BLaER1 treated with 17β-estradiol and CSF1 and Interleukin-3, amounts not matched to agents 10 nM and 100 nM (cell line): ENCODE results near the gene FOXN3.
"Not testable (repeated sequence)": the region's sequence is repeated elsewhere in the genome, so short reads cannot be mapped to it uniquely, and the experiment has no call there.

Source experiments
- H3K27ac ChIP-seq, 11 experiments: shearing (Covaris generic); formaldehyde crosslinking; 2 replicates each; pipeline ENCODE4 v1.8.1; 2022
- H3K27me3 ChIP-seq, 11 experiments: shearing (Covaris generic); formaldehyde crosslinking; 2 replicates each; pipeline ENCODE4 v1.8.1; 2022
- H3K36me3 ChIP-seq, 11 experiments: shearing (Covaris generic); formaldehyde crosslinking; 2 replicates each; pipeline ENCODE4 v1.8.1; 2022
- H3K4me1 ChIP-seq, 10 experiments: shearing (Covaris generic); formaldehyde crosslinking; 2 replicates each; pipeline ENCODE4 v1.8.1; 2022
- H3K4me2 ChIP-seq, 11 experiments: shearing (Covaris generic); formaldehyde crosslinking; 2 replicates each; pipeline ENCODE4 v1.8.1; 2022
- H3K4me3 ChIP-seq, 10 experiments: shearing (Covaris generic); formaldehyde crosslinking; 2 replicates each; pipeline ENCODE4 v1.8.1; 2022
- H3K9ac ChIP-seq, 11 experiments: shearing (Covaris generic); formaldehyde crosslinking; 2 replicates each; pipeline ENCODE4 v1.8.1; 2022
- H3K9me3 ChIP-seq, 11 experiments: shearing (Covaris generic); formaldehyde crosslinking; replicated peaks in 1 of 11; 2 replicates each; pipeline ENCODE4 v1.8.1; 2022
- H4K20me1 ChIP-seq, 11 experiments: shearing (Covaris generic); formaldehyde crosslinking; 2 replicates each; pipeline ENCODE4 v1.8.1; 2022
- Cebpa-rat ChIP-seq, 11 experiments: shearing (Covaris generic); IDR thresholded peaks; 2 replicates each; pipeline ENCODE4 v1.8.1; 2022

The FOXN3 gene

DNA sequence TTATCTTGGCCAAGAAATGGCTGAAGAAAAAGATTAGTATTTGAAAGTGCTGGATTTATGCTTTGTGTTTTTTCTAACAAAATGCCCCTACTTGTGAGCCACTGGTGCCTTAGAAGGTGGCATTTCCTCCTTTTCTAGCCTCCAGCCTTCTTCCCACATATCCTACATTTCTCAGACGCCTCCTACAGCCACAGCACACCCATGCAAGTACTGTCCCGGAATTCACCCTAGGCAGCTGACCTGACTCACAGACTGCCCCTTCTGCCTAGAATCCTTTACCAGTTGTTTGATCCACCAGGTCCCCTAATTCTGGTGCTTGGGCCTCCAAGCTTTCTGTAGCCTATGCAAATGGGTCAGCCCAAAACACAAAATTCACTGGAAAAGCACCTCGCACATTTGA is 166.0 kb downstream of the FOXN3 start:
- H3K9ac ChIP-seq, result no peak overlapping the region
- H3K4me3 ChIP-seq, result no peak overlapping the region
- H3K36me3 ChIP-seq, result peaks cover 33 to 72% (median 54%) of the 10 kb centered on the region in 11 experiments
- H3K4me2 ChIP-seq, result no peak overlapping the region
- TF ChIP-seq Cebpa-rat (IDR thresholded peaks at IDR 0.05), result no peak
- H4K20me1 ChIP-seq, result peaks cover 0 to 83% (median 10%) of the 10 kb centered on the region in 11 experiments; a peak in 12 of 22 replicates
- no peak overlapping the region for H3K27ac ChIP-seq
- H3K4me1 ChIP-seq, result peaks cover 0 to 45% (median 12%) of the 10 kb centered on the region in 10 experiments; a peak in 15 of 20 replicates
- H3K9me3 ChIP-seq, result peaks cover 8 to 36% (median 27%) of the 10 kb centered on the region in 11 experiments; a peak in 20 of 22 replicates
- no peaks in the 10 kb centered on the region for H3K27me3 ChIP-seq

DNA sequence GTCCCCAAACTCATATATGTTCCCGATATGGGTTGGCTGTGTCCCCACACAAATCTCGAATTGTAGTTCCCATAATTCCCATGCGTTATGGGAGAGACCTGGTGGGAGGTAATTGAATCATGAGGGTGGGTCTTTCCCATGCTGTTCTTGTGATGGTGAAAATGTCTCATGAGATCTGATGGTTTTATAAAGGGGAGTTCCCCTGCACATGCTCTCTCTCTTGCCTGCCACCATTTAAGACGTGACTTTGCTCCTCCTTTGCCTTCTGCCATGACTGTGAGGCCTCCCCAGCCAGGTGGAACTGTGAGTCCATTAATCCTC is 166.4 kb downstream of the FOXN3 start:
- not testable (repeated sequence) for H3K27me3 ChIP-seq, H3K9ac ChIP-seq, H3K4me2 ChIP-seq, H3K27ac ChIP-seq, H3K4me3 ChIP-seq
- Histone ChIP-seq H3K4me1 (peaks cover 0 to 40% (median 7%) of the 10 kb centered on the region in 10 experiments; a peak in 11 of 20 replicates), H4K20me1 (peaks cover 0 to 78% (median 10%) of the 10 kb centered on the region in 11 experiments; a peak in 11 of 22 replicates), H3K36me3 (peaks cover 33 to 71% (median 54%) of the 10 kb centered on the region in 11 experiments), H3K9me3 (peaks cover 8 to 36% (median 27%) of the 10 kb centered on the region in 11 experiments; a peak in 20 of 22 replicates)

DNA sequence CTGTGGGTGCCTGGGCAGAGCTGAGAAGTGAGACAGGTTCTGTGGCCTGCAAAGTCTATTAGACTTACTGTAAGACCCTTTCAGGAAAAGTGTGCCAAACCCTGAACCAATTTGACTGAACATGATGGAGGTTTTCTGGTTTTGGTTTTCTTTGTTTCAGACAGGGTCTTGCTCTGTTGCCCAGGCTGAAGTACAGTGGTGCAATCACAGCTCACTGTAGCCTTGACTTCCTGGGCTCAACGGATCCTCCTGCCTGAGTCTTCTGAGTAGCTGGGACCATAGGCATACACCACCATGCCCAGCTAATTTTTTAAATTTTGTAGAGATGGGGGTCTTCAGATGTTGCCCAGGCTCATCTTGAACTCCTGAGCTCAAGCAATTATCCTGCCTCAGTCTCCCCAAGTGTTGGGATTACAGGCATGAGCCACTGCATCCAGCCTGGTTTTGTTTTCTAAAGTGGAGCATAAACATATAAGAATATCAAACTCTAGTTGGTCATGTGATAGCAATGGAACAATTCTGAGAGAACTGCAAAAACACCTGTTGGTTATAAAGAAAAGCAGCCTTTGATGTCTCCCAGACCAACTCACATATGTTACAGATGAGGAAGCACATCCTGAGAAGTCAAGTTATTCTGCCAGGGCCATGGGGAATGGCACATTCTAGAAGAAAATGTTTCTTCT is 166.9 kb downstream of the FOXN3 start:
- peaks cover 0 to 77% (median 11%) of the 10 kb centered on the region in 11 experiments; a peak in 11 of 22 replicates for H4K20me1 ChIP-seq
- TF ChIP-seq Cebpa-rat (IDR thresholded peaks at IDR 0.05), result no peak
- peaks cover 33 to 66% (median 53%) of the 10 kb centered on the region in 11 experiments for H3K36me3 ChIP-seq
- no peak overlapping the region for H3K27ac ChIP-seq
- H3K4me3 ChIP-seq, result no peak overlapping the region
- H3K27me3 ChIP-seq, result no peaks in the 10 kb centered on the region
- H3K9me3 ChIP-seq, result peaks cover 8 to 36% (median 27%) of the 10 kb centered on the region in 11 experiments; a peak in 20 of 22 replicates
- H3K4me1 ChIP-seq, result peaks cover 0 to 39% (median 5%) of the 10 kb centered on the region in 10 experiments; a peak in 8 of 20 replicates
- no peak overlapping the region for H3K9ac ChIP-seq
- no peak overlapping the region for H3K4me2 ChIP-seq

DNA sequence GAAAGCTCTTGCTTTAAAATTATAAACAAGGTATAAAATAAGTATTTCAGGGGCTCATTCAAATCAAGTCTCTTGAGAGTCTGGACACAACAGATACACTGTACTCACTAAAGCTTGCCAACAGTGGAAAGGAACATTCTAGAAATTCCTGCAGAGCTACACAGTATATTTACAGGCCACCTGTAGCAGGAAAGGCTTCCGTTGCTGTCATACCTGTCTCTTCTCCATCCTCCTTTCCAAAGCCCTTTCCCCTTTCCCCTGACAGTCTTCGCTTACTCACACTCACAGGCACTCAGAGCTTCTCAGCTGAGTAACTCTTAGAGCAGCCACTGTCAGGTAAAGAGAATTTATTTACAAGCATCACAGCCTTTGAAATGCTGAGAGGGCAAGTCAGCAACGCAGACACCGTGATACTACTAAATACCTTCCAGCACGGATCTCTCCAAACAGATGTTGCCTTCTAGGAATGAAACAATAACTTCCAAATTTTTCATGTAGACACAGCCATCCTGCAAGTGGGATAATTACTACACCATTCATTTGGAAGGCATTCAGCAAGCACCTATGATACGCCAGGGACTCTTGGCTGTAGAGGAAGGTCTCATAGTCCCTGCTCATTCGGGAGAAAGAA is 167.9 kb downstream of the FOXN3 start:
- no peaks in the 10 kb centered on the region for H3K27me3 ChIP-seq
- peaks cover 0 to 39% (median 13%) of the 10 kb centered on the region in 10 experiments; a peak in 16 of 20 replicates for H3K4me1 ChIP-seq
- H3K4me3 ChIP-seq, result no peak overlapping the region
- peaks cover 0 to 78% (median 12%) of the 10 kb centered on the region in 11 experiments; a peak in 13 of 22 replicates for H4K20me1 ChIP-seq
- peaks cover 29 to 57% (median 46%) of the 10 kb centered on the region in 11 experiments for H3K36me3 ChIP-seq
- no peak overlapping the region for H3K27ac ChIP-seq
- peaks cover 8 to 36% (median 27%) of the 10 kb centered on the region in 11 experiments; a peak in 20 of 22 replicates for H3K9me3 ChIP-seq
- TF ChIP-seq Cebpa-rat (IDR thresholded peaks at IDR 0.05), result no peak
- H3K9ac ChIP-seq, result no peak overlapping the region
- H3K4me2 ChIP-seq, result 0 out of 22 replicates have a peak overlapping the region, but pooled peaks of 1 of the 11 experiments have one; percentile 6

DNA sequence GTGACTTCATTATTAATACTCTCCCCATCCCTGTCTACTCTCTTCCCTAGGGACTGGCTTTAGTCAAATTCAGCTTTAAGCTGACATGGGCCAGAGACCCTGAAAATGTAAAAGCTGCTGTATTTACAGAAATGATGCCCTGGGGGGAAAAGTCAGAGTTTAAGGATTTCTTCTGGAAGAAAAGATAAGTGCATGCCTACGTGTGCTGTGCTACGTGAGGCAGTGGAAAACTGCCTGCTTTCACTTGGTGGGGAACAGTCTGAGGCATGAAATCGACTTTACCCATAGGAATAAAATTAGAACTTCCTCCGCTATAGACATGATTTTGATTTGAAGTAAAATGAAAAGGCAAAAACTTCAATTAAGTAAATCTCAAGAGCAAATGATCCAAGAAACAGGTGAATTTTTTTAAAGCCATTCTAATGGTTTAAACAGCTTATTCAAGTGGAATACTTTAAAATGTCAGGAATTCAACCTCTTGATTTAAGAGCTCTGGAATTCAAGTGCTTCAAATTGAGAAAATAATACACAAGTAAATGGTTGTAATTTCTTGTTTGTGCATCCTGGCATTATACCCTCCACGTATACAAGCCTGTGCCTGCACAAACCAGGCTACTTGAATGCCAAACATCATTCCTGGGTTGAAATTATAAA is 168.5 kb downstream of the FOXN3 start:
- no peak overlapping the region for H3K9ac ChIP-seq

DNA sequence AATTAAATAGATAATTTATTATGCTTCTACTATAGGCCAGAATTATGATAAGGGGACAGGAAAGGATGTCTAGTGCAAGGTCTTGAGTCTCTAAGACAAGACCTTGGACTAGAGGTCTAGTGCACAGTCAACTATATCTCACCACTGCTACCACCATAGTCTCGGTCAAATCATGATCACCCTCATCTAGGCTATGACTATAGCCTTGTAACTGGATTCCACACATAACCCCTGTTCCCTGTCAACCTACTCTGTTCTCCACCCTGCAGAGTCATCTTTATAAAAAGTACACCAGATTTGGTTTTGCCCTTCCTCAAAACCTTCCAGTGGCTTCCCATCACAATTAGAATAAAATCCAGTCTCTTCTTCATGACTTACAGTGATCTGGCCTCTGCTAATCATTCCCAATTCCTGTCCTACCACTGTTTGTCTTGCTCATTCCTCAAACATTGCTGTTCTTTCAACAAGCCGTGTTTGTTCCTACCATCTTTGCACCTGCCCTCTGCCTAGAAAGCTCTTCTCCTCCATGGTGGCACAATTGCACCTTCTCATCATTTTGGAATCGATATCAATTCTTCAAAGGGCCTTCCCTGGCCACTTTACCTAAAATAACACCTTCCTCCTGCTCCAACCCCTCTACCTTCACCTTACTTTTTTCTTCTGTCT is 169.4 kb downstream of the FOXN3 start:
- H3K36me3 ChIP-seq, result peaks cover 14 to 42% (median 30%) of the 10 kb centered on the region in 11 experiments
- no peak overlapping the region for H3K9ac ChIP-seq
- H4K20me1 ChIP-seq, result peaks cover 0 to 80% (median 22%) of the 10 kb centered on the region in 11 experiments; a peak in 14 of 22 replicates
- no peak overlapping the region for H3K4me2 ChIP-seq
- H3K27ac ChIP-seq, result no peak overlapping the region
- TF ChIP-seq Cebpa-rat (IDR thresholded peaks at IDR 0.05), result no peak
- no peaks in the 10 kb centered on the region for H3K27me3 ChIP-seq
- no peak overlapping the region for H3K4me3 ChIP-seq
- peaks cover 8 to 24% (median 20%) of the 10 kb centered on the region in 11 experiments; a peak in 20 of 22 replicates for H3K9me3 ChIP-seq
- peaks cover 15 to 55% (median 28%) of the 10 kb centered on the region in 10 experiments for H3K4me1 ChIP-seq

More for the DNA sequence above, 168.5 kb downstream of the FOXN3 start:
- Histone ChIP-seq H3K4me3 (no peak overlapping the region), H3K9me3 (peaks cover 8 to 33% (median 26%) of the 10 kb centered on the region in 11 experiments; a peak in 20 of 22 replicates), H3K36me3 (peaks cover 24 to 51% (median 39%) of the 10 kb centered on the region in 11 experiments), H4K20me1 (peaks cover 0 to 78% (median 14%) of the 10 kb centered on the region in 11 experiments; a peak in 14 of 22 replicates), H3K4me2 (0 out of 22 replicates have a peak overlapping the region, but pooled peaks of 1 of the 11 experiments have one; percentile 6), H3K4me1 (peaks cover 6 to 46% (median 19%) of the 10 kb centered on the region in 10 experiments), H3K27me3 (no peaks in the 10 kb centered on the region), H3K27ac (no peak overlapping the region)
- TF ChIP-seq Cebpa-rat (IDR thresholded peaks at IDR 0.05), result no peak

DNA sequence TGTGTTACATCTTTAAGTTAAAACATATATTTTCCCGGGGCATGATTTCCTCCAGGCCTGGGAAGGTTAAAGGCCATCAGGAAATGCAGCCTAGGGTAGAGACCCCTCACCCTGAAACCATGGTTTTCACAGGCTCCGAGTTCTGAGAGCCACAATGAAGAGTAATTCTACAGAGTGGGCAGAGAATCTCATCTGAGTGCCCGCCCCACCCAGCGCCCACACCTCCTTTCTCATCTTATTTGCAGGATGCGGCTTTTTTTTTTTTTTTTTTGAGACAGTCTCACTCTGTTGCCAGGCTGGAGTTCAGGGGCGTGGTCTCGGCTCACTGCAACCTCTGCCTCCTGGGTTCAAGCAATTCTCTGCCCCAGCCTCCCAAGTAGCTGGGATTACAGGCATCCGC is 170.7 kb downstream of the FOXN3 start:
- Histone ChIP-seq H3K27ac (no peak overlapping the region), H3K27me3 (no peaks in the 10 kb centered on the region), H3K4me3 (no peak overlapping the region), H3K4me1 (peaks cover 16 to 68% (median 39%) of the 10 kb centered on the region in 10 experiments), H3K4me2 (no peak overlapping the region), H3K9ac (no peak overlapping the region), H4K20me1 (peaks cover 0 to 86% (median 27%) of the 10 kb centered on the region in 11 experiments; a peak in 15 of 22 replicates), H3K36me3 (peaks cover 14 to 40% (median 24%) of the 10 kb centered on the region in 11 experiments; a peak in 21 of 22 replicates), H3K9me3 (peaks cover 7 to 15% (median 14%) of the 10 kb centered on the region in 11 experiments; a peak in 20 of 22 replicates)
- TF ChIP-seq Cebpa-rat (IDR thresholded peaks at IDR 0.05), result no peak

DNA sequence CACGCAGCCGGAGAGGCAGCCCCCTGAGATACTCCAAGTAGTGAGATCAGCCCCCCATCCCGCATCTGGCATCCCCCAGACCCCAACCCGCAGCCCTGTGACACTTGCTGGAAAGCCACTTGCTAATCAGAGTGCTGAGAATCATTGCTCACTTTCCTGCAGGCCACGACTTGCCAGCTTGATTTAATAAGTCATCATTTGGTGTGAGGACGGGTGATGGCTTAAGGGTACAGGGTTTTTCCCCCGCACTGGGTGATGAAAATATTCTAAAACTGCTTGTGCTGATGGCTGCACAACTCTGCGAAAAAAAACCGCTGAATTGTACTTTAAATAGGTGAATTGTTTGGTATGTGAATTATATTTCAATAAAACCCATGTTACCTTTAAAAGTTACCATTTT is 171.2 kb downstream of the FOXN3 start:
- no peak overlapping the region for H3K4me2 ChIP-seq
- H3K9ac ChIP-seq, result no peak overlapping the region
- H3K4me3 ChIP-seq, result no peak overlapping the region
- TF ChIP-seq Cebpa-rat (IDR thresholded peaks at IDR 0.05), result no peak
- no peaks in the 10 kb centered on the region for H3K27me3 ChIP-seq
- H3K36me3 ChIP-seq, result peaks cover 14 to 35% (median 19%) of the 10 kb centered on the region in 11 experiments; a peak in 19 of 22 replicates
- H3K27ac ChIP-seq, result no peak overlapping the region
- H3K4me1 ChIP-seq, result peaks cover 21 to 73% (median 43%) of the 10 kb centered on the region in 10 experiments
- peaks cover 0 to 90% (median 32%) of the 10 kb centered on the region in 11 experiments; a peak in 15 of 22 replicates for H4K20me1 ChIP-seq
- H3K9me3 ChIP-seq, result peaks cover 2 to 10% (median 9%) of the 10 kb centered on the region in 11 experiments; a peak in 20 of 22 replicates
